BE2C (cell line): ENCODE data around the gene SPATA21.

Experiments
- DNase-seq: peaks from one replicate; pipeline ENCODE4 v3.0.0-alpha.2; 2020
- H3K27me3 ChIP-seq: fragments of 250-450 bp; sonication (Bioruptor Pico); 2 replicates; pipeline ENCODE4 v1.5.1; 2020; ENCODE audit warnings: mild to moderate bottlenecking
- H3K36me3 ChIP-seq: fragments of 250-450 bp; sonication (Bioruptor Pico); 2 replicates; pipeline ENCODE4 v1.5.1; 2020; ENCODE audit warnings: mild to moderate bottlenecking
- H3K4me1 ChIP-seq: fragments of 250-450 bp; sonication (Bioruptor Pico); 2 replicates; pipeline ENCODE4 v1.5.1; 2020
- H3K4me3 ChIP-seq: 2 replicates; pipeline ENCODE4 v1.5.1; 2011; ENCODE audit warnings: low read depth, low read length
- H3K9me3 ChIP-seq: fragments of 250-450 bp; sonication (Bioruptor Pico); 2 replicates; pipeline ENCODE4 v1.5.1; 2020
- CTCF ChIP-seq: IDR thresholded peaks from 2 replicates; pipeline ENCODE4 v1.5.1; 2012; ENCODE audit warnings: mild to moderate bottlenecking, low read depth, low read length

The SPATA21 gene

GRCh38 chr1:16386454-16387113 is 50.6 kb downstream of the SPATA21 start:
- DNase-seq = no peak
- no peaks in the 10 kb centered on the region for H3K27me3 ChIP-seq
- H3K4me3 ChIP-seq = no peak overlapping the region
- H3K4me1 ChIP-seq = no peaks in the 10 kb centered on the region
- no peaks in the 10 kb centered on the region for H3K36me3 ChIP-seq
- H3K9me3 ChIP-seq = no peaks in the 10 kb centered on the region
- TF ChIP-seq CTCF = no peak

GRCh38 chr1:16385659-16386453 is 51.4 kb downstream of the SPATA21 start:
- no peaks in the 10 kb centered on the region for H3K27me3 ChIP-seq
- no peak for TF ChIP-seq CTCF
- no peak overlapping the region for H3K4me3 ChIP-seq
- no peak for DNase-seq
- no peaks in the 10 kb centered on the region for H3K36me3 ChIP-seq
- no peaks in the 10 kb centered on the region for H3K9me3 ChIP-seq
- H3K4me1 ChIP-seq = no peaks in the 10 kb centered on the region

- no peaks in the 10 kb centered on the region for H3K9me3 ChIP-seq
- no peaks in the 10 kb centered on the region for H3K4me1 ChIP-seq
- H3K27me3 ChIP-seq = no peaks in the 10 kb centered on the region
- H3K4me3 ChIP-seq = no peak overlapping the region
- TF ChIP-seq CTCF = no peak
- no peaks in the 10 kb centered on the region for H3K36me3 ChIP-seq
- DNase-seq = no peak
These were observed 53.3 kb downstream of the SPATA21 start for GRCh38 chr1:16383888-16384287.

GRCh38 chr1:16380868-16381267 is 56.4 kb downstream of the SPATA21 start:
- no peaks in the 10 kb centered on the region for H3K9me3 ChIP-seq
- no peaks in the 10 kb centered on the region for H3K27me3 ChIP-seq
- no peak overlapping the region for H3K4me3 ChIP-seq
- no peaks in the 10 kb centered on the region for H3K4me1 ChIP-seq
- H3K36me3 ChIP-seq = no peaks in the 10 kb centered on the region
- no peak for DNase-seq
- TF ChIP-seq CTCF = no peak

- TF ChIP-seq CTCF = no peak
- no peak for DNase-seq
- Histone ChIP-seq H3K36me3 (no peaks in the 10 kb centered on the region), H3K27me3 (no peaks in the 10 kb centered on the region), H3K4me3 (no peak overlapping the region), H3K4me1 (no peaks in the 10 kb centered on the region), H3K9me3 (no peaks in the 10 kb centered on the region)
These were observed 58.8 kb downstream of the SPATA21 start for GRCh38 chr1:16378443-16378842.

- no peaks in the 10 kb centered on the region for H3K4me1 ChIP-seq
- H3K36me3 ChIP-seq = 0 out of 2 replicates have a peak, but pooled peaks cover 3% of the 10 kb centered on the region
- no peaks in the 10 kb centered on the region for H3K27me3 ChIP-seq
- H3K9me3 ChIP-seq = no peaks in the 10 kb centered on the region
- H3K4me3 ChIP-seq = no peak overlapping the region
- no peak for DNase-seq
- TF ChIP-seq CTCF = no peak
These were observed 60.3 kb downstream of the SPATA21 start for GRCh38 chr1:16376971-16377370.
